HG02678 (cell line): Measurements from ENCODE around the gene ZNF318.

Experiments
- ATAC-seq: cut with Tn5 transposase; IDR thresholded peaks from one replicate; pipeline ENCODE4 v1.9.1; 2021; ENCODE audit warnings: mild to moderate bottlenecking, moderate library complexity; ENCODE audit not compliant: unreplicated experiment

ZNF318 gene

GRCh38 chr6:43301081-43301870 lies 68.2 kb downstream of the ZNF318 start:
- no peak for ATAC-seq

GRCh38 chr6:43299338-43300293 lies 69.8 kb downstream of the ZNF318 start:
- no peak for ATAC-seq

GRCh38 chr6:43298565-43299337 lies 70.7 kb downstream of the ZNF318 start:
- ATAC-seq = no peak

GRCh38 chr6:43297644-43298564 lies 71.5 kb downstream of the ZNF318 start, which contains the start of gene SLC22A7:
SLC22A7 (plus strand) TSS chr6:43298260; CDS start chr6:43298359, 99 bp downstream.
- no peak for ATAC-seq

- no peak for ATAC-seq
Observed at GRCh38 chr6:43296780-43297497, 72.5 kb downstream of the ZNF318 start.

- ATAC-seq = no peak
Observed at GRCh38 chr6:43295456-43295855, 74.0 kb downstream of the ZNF318 start.

- ATAC-seq = no peak
Observed at GRCh38 chr6:43294536-43294935, 74.9 kb downstream of the ZNF318 start.

- ATAC-seq = no peak
Observed at GRCh38 chr6:43293698-43294097, 75.7 kb downstream of the ZNF318 start.

GRCh38 chr6:43292763-43293318 lies 76.6 kb downstream of the ZNF318 start:
- ATAC-seq = no peak

GRCh38 chr6:43292341-43292740 lies 77.1 kb downstream of the ZNF318 start:
- no peak for ATAC-seq

- no peak for ATAC-seq
Observed at GRCh38 chr6:43291708-43292107, 77.7 kb downstream of the ZNF318 start.

- ATAC-seq = no peak
Observed at GRCh38 chr6:43290905-43291355, 78.5 kb downstream of the ZNF318 start.

GRCh38 chr6:43290339-43290904 lies 79.0 kb downstream of the ZNF318 start:
- no peak for ATAC-seq

- no peak for ATAC-seq
Observed at GRCh38 chr6:43287717-43288679, 81.4 kb downstream of the ZNF318 start.

GRCh38 chr6:43286980-43287716 lies 82.3 kb downstream of the ZNF318 start:
- no peak for ATAC-seq

GRCh38 chr6:43286456-43286979 lies 82.9 kb downstream of the ZNF318 start:
- ATAC-seq = no peak
